ENCODE measurements around the gene NR6A1. TPM values are rescaled to one million over a fixed set of nuclear protein-coding genes. Genes with fewer than 3 reads are reported as not detected.

Gene NR6A1
- total and polyA plus RNA-seq, 2 experiments from 2014 or later: 44.2 to 139 TPM

DNA sequence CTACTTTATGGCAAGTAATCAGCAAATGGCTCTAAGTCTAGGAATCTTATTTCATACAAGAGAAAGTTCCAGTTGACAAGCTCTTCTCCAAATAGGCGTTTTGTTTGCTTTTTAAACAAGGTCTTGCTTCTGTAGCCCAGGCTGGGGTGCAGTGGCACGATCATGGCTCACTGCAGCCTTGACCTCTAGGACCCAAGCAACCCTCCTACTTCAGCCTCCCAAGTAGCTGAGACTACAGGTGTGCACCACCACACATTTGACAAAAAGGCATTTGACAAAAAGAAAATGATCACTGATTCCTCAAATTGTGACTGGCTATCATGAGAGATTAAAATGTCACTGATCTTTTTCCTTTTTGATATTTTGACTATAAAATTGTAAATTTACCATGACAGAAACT, 31.8 kb downstream of the NR6A1 start:
- TF ChIP-seq, protein P1, sequence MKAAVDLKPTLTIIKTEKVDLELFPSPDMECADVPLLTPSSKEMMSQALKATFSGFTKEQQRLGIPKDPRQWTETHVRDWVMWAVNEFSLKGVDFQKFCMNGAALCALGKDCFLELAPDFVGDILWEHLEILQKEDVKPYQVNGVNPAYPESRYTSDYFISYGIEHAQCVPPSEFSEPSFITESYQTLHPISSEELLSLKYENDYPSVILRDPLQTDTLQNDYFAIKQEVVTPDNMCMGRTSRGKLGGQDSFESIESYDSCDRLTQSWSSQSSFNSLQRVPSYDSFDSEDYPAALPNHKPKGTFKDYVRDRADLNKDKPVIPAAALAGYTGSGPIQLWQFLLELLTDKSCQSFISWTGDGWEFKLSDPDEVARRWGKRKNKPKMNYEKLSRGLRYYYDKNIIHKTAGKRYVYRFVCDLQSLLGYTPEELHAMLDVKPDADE (IDR thresholded peaks at IDR 0.05): no peak
- TF ChIP-seq POLR2AphosphoS5 (IDR thresholded peaks at IDR 0.05; ENCODE audit: low read depth): no peak
- no peak for TF ChIP-seq JUNB (IDR thresholded peaks at IDR 0.05; ENCODE audit: unreplicated experiment)
- TF ChIP-seq ZNF114 (CRISPR knock-in tag; IDR thresholded peaks at IDR 0.05): no peak
- TF ChIP-seq, protein P2, sequence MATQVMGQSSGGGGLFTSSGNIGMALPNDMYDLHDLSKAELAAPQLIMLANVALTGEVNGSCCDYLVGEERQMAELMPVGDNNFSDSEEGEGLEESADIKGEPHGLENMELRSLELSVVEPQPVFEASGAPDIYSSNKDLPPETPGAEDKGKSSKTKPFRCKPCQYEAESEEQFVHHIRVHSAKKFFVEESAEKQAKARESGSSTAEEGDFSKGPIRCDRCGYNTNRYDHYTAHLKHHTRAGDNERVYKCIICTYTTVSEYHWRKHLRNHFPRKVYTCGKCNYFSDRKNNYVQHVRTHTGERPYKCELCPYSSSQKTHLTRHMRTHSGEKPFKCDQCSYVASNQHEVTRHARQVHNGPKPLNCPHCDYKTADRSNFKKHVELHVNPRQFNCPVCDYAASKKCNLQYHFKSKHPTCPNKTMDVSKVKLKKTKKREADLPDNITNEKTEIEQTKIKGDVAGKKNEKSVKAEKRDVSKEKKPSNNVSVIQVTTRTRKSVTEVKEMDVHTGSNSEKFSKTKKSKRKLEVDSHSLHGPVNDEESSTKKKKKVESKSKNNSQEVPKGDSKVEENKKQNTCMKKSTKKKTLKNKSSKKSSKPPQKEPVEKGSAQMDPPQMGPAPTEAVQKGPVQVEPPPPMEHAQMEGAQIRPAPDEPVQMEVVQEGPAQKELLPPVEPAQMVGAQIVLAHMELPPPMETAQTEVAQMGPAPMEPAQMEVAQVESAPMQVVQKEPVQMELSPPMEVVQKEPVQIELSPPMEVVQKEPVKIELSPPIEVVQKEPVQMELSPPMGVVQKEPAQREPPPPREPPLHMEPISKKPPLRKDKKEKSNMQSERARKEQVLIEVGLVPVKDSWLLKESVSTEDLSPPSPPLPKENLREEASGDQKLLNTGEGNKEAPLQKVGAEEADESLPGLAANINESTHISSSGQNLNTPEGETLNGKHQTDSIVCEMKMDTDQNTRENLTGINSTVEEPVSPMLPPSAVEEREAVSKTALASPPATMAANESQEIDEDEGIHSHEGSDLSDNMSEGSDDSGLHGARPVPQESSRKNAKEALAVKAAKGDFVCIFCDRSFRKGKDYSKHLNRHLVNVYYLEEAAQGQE (IDR thresholded peaks at IDR 0.05; ENCODE audit: unreplicated experiment): no peak
- no peak for TF ChIP-seq NANOG (IDR thresholded peaks at IDR 0.05; ENCODE audit: borderline replicate concordance)
- TF ChIP-seq EZH2phosphoT487 (IDR thresholded peaks at IDR 0.05; ENCODE audit: unreplicated experiment): no peak
- TF ChIP-seq, protein P3, sequence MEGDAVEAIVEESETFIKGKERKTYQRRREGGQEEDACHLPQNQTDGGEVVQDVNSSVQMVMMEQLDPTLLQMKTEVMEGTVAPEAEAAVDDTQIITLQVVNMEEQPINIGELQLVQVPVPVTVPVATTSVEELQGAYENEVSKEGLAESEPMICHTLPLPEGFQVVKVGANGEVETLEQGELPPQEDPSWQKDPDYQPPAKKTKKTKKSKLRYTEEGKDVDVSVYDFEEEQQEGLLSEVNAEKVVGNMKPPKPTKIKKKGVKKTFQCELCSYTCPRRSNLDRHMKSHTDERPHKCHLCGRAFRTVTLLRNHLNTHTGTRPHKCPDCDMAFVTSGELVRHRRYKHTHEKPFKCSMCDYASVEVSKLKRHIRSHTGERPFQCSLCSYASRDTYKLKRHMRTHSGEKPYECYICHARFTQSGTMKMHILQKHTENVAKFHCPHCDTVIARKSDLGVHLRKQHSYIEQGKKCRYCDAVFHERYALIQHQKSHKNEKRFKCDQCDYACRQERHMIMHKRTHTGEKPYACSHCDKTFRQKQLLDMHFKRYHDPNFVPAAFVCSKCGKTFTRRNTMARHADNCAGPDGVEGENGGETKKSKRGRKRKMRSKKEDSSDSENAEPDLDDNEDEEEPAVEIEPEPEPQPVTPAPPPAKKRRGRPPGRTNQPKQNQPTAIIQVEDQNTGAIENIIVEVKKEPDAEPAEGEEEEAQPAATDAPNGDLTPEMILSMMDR (conservative IDR thresholded peaks at IDR 0.05; ENCODE audit: low read depth in 2 of 2): no peak
- no peak for TF ChIP-seq ZNF331 (CRISPR knock-in tag; IDR thresholded peaks at IDR 0.05; ENCODE audit: low read depth)
- no peak for TF ChIP-seq CREB1 (CRISPR knock-in tag; IDR thresholded peaks at IDR 0.05; ENCODE audit: low read depth)
- no peak for TF ChIP-seq STAT1 (IDR thresholded peaks at IDR 0.05; ENCODE audit: unreplicated experiment)
- no peak for TF ChIP-seq EZH2 (IDR thresholded peaks at IDR 0.05; ENCODE audit: low read depth, unreplicated experiment)
- TF ChIP-seq, protein P4, sequence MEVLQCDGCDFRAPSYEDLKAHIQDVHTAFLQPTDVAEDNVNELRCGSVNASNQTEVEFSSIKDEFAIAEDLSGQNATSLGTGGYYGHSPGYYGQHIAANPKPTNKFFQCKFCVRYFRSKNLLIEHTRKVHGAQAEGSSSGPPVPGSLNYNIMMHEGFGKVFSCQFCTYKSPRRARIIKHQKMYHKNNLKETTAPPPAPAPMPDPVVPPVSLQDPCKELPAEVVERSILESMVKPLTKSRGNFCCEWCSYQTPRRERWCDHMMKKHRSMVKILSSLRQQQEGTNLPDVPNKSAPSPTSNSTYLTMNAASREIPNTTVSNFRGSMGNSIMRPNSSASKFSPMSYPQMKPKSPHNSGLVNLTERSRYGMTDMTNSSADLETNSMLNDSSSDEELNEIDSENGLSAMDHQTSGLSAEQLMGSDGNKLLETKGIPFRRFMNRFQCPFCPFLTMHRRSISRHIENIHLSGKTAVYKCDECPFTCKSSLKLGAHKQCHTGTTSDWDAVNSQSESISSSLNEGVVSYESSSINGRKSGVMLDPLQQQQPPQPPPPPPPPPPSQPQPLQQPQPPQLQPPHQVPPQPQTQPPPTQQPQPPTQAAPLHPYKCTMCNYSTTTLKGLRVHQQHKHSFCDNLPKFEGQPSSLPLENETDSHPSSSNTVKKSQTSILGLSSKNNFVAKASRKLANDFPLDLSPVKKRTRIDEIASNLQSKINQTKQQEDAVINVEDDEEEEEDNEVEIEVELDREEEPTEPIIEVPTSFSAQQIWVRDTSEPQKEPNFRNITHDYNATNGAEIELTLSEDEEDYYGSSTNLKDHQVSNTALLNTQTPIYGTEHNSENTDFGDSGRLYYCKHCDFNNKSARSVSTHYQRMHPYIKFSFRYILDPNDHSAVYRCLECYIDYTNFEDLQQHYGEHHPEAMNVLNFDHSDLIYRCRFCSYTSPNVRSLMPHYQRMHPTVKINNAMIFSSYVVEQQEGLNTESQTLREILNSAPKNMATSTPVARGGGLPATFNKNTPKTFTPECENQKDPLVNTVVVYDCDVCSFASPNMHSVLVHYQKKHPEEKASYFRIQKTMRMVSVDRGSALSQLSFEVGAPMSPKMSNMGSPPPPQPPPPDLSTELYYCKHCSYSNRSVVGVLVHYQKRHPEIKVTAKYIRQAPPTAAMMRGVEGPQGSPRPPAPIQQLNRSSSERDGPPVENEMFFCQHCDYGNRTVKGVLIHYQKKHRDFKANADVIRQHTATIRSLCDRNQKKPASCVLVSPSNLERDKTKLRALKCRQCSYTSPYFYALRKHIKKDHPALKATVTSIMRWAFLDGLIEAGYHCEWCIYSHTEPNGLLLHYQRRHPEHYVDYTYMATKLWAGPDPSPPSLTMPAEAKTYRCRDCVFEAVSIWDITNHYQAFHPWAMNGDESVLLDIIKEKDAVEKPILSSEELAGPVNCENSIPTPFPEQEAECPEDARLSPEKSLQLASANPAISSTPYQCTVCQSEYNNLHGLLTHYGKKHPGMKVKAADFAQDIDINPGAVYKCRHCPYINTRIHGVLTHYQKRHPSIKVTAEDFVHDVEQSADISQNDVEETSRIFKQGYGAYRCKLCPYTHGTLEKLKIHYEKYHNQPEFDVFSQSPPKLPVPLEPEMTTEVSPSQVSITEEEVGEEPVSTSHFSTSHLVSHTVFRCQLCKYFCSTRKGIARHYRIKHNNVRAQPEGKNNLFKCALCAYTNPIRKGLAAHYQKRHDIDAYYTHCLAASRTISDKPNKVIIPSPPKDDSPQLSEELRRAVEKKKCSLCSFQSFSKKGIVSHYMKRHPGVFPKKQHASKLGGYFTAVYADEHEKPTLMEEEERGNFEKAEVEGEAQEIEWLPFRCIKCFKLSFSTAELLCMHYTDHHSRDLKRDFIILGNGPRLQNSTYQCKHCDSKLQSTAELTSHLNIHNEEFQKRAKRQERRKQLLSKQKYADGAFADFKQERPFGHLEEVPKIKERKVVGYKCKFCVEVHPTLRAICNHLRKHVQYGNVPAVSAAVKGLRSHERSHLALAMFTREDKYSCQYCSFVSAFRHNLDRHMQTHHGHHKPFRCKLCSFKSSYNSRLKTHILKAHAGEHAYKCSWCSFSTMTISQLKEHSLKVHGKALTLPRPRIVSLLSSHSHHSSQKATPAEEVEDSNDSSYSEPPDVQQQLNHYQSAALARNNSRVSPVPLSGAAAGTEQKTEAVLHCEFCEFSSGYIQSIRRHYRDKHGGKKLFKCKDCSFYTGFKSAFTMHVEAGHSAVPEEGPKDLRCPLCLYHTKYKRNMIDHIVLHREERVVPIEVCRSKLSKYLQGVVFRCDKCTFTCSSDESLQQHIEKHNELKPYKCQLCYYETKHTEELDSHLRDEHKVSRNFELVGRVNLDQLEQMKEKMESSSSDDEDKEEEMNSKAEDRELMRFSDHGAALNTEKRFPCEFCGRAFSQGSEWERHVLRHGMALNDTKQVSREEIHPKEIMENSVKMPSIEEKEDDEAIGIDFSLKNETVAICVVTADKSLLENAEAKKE (CRISPR knock-in tag; IDR thresholded peaks at IDR 0.05): no peak
- H3K79me2 ChIP-seq (replicated peaks; ENCODE audit: insufficient read depth): peaks cover 63% of the 10 kb centered on the region

More for the DNA sequence above, 31.8 kb downstream of the NR6A1 start:
- peaks cover 28% of the 10 kb centered on the region for H3K36me3 Mint-ChIP-seq (ENCODE audit: low read depth)
- Histone ChIP-seq H3K27me3 (ENCODE audit: insufficient read depth) (no peaks in the 10 kb centered on the region), H3K4me3 (no peak overlapping the region), H3K27ac (ENCODE audit: low read depth) (no peak overlapping the region), H2AFZ (no peak overlapping the region), H3K36me3 (ENCODE audit: insufficient read depth) (no peaks in the 10 kb centered on the region; the same call in 1 of the 2 replicates), H3K4me1 (ENCODE audit: insufficient read depth) (peaks cover 14% of the 10 kb centered on the region), H3F3A (replicated peaks; ENCODE audit: low read depth) (no peaks in the 10 kb centered on the region), H3K4me2 (no peak overlapping the region), H4K20me1 (replicated peaks; ENCODE audit: insufficient read depth) (peaks cover under 1% of the 10 kb centered on the region; the same call in 1 of the 2 replicates), H3K9me2 (ENCODE audit: insufficient read depth) (no peaks in the 10 kb centered on the region)
- H3K9me3 Mint-ChIP-seq: no peaks in the 10 kb centered on the region
- no peak overlapping the region for H3K27ac Mint-ChIP-seq
- DNase-seq (ENCODE audit: low spot score) (no peak), ATAC-seq (no peak)
- peaks cover 40% of the 10 kb centered on the region for H3K4me1 Mint-ChIP-seq
- peaks cover 3% of the 10 kb centered on the region for H3K27me3 Mint-ChIP-seq (ENCODE audit: insufficient read depth, low read depth, poor library complexity)
- H3K4me3 Mint-ChIP-seq: no peak overlapping the region
